ENCODE data around the gene TRIM50.
"Not testable (repeated sequence)": the region's sequence is repeated elsewhere in the genome, so short reads cannot be mapped to it uniquely, and the experiment has no call there.

The TRIM50 gene

GRCh38 chr7:73327922-73328321, at the start of gene TRIM50, which contains the start of gene FKBP6:
TRIM50 (minus strand) TSS chr7:73328082; CDS start chr7:73324787, 3,295 bp downstream.
FKBP6 (plus strand) TSS chr7:73328161; CDS start chr7:73328429, 268 bp downstream.
- H3K4me1 ChIP-seq; DNase-seq (ENCODE audit: low spot score in 2 of 2); H3K9me3 ChIP-seq; in situ Hi-C loops (cut with MboI; ENCODE audit: low sequenced_read_pairs); H3K36me3 ChIP-seq (replicated peaks); H3K27me3 ChIP-seq (ENCODE audit: low read depth); H3K4me3 ChIP-seq: not testable (repeated sequence)

- no peak for DNase-seq (ENCODE audit: low spot score in 2 of 2)
- no peaks in the 10 kb centered on the region for H3K36me3 ChIP-seq (replicated peaks)
- H3K27me3 ChIP-seq (ENCODE audit: low read depth), result peaks cover 21% of the 10 kb centered on the region; the same call in 1 of the 2 replicates
- H3K4me3 ChIP-seq, result no peak overlapping the region
- in situ Hi-C loops (cut with MboI; ENCODE audit: low sequenced_read_pairs), result no loop called here
- H3K4me1 ChIP-seq, result no peaks in the 10 kb centered on the region
- no peaks in the 10 kb centered on the region for H3K9me3 ChIP-seq
Observed at GRCh38 chr7:73376671-73377412, 49.0 kb upstream of the TRIM50 start.

- DNase-seq (ENCODE audit: low spot score in 2 of 2); H3K4me1 ChIP-seq; H3K36me3 ChIP-seq (replicated peaks); H3K4me3 ChIP-seq; H3K9me3 ChIP-seq; in situ Hi-C loops (cut with MboI; ENCODE audit: low sequenced_read_pairs): not testable (repeated sequence)
- H3K27me3 ChIP-seq (ENCODE audit: low read depth), result peaks cover 21% of the 10 kb centered on the region; the same call in 1 of the 2 replicates
Observed at GRCh38 chr7:73376262-73376661, 48.4 kb upstream of the TRIM50 start.

DNA sequence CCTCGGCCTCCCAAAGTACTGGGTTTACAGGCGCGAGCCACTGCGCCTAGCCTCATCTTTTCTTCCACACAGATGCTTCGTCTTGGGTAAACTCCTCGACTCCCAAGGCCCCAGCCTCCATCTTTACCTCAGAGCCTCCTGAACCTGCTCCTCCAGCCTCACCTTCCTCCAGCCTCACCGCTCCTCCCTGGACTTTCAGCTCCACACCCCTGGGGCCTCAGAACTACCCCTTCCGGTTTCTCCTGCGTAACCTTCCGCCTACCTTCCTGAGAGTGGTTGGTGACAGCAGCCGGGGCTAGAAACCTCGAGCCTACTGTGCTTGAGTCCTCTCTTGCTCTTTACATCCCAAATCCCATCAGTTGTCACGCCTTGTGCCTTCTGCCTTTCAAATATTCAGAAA, 45.9 kb upstream of the TRIM50 start:
- no peaks in the 10 kb centered on the region for H3K36me3 ChIP-seq (replicated peaks)
- no peaks in the 10 kb centered on the region for H3K9me3 ChIP-seq
- no peak overlapping the region for H3K4me3 ChIP-seq
- H3K27me3 ChIP-seq (ENCODE audit: low read depth), result peaks cover 17% of the 10 kb centered on the region; the same call in 1 of the 2 replicates
- in situ Hi-C loops (cut with MboI; ENCODE audit: low sequenced_read_pairs), result no loop called here
- DNase-seq (ENCODE audit: low spot score in 2 of 2), result no peak
- H3K4me1 ChIP-seq, result no peaks in the 10 kb centered on the region

- Histone ChIP-seq H3K4me3 (no peak overlapping the region), H3K27me3 (ENCODE audit: low read depth) (no peaks in the 10 kb centered on the region), H3K36me3 (replicated peaks) (no peaks in the 10 kb centered on the region), H3K9me3 (no peaks in the 10 kb centered on the region), H3K4me1 (no peaks in the 10 kb centered on the region)
- in situ Hi-C loops (cut with MboI; ENCODE audit: low sequenced_read_pairs), result no loop called here
- DNase-seq (ENCODE audit: low spot score in 2 of 2), result no peak
Observed at GRCh38 chr7:73369622-73370021, 41.7 kb upstream of the TRIM50 start.

- no peaks in the 10 kb centered on the region for H3K36me3 ChIP-seq (replicated peaks)
- H3K27me3 ChIP-seq (ENCODE audit: low read depth), result no peaks in the 10 kb centered on the region
- no peaks in the 10 kb centered on the region for H3K4me1 ChIP-seq
- H3K4me3 ChIP-seq, result no peak overlapping the region
- in situ Hi-C loops (cut with MboI; ENCODE audit: low sequenced_read_pairs), result no loop called here
- no peaks in the 10 kb centered on the region for H3K9me3 ChIP-seq
- DNase-seq (ENCODE audit: low spot score in 2 of 2), result no peak
Observed at GRCh38 chr7:73369009-73369408, 41.1 kb upstream of the TRIM50 start.

DNA sequence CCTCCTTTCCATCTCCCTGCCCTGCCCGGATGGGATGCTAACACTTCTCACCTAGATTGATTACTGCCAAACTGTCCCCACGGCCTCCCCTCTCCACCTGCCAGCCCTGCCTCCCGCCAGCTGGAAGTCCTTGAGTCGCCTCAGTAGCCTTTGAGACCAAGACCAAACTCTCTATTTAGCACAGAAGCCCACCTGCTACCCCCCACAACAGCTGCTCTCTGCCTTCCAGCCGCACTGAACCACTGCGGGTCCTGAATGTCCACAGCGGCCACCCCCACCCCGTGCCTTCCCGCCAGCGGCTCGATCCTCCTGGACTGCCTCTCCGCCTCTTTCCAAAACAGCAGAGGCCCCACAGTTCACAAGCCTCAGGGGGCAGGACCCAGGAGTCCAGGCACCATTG, 39.1 kb upstream of the TRIM50 start:
- H3K4me1 ChIP-seq, result no peaks in the 10 kb centered on the region
- H3K27me3 ChIP-seq (ENCODE audit: low read depth), result no peaks in the 10 kb centered on the region
- in situ Hi-C loops (cut with MboI; ENCODE audit: low sequenced_read_pairs), result no loop called here
- DNase-seq (ENCODE audit: low spot score in 2 of 2), result no peak
- H3K36me3 ChIP-seq (replicated peaks), result no peaks in the 10 kb centered on the region
- no peak overlapping the region for H3K4me3 ChIP-seq
- no peaks in the 10 kb centered on the region for H3K9me3 ChIP-seq

DNA sequence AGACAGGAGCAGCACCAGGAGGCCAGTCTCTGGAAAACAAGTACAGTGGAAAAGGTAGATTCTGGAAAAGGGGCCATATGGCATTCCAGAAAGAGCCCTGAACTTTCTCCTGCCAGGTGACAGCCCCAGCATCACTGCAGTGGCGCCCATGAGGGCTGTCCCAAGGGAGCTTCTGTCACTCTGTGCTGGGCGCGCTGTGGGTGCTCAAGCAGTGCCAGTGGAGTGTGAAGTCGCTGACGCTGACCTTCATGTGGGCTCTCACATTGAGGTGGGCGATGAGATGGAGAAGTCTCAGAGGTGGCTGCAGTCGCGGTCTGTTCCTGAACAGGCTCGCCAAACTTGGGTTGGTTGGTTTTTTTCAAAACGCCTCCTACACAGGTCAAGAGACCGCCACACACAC, 38.2 kb upstream of the TRIM50 start:
- H3K36me3 ChIP-seq (replicated peaks), result no peaks in the 10 kb centered on the region
- DNase-seq (ENCODE audit: low spot score in 2 of 2), result no peak
- H3K4me1 ChIP-seq, result no peaks in the 10 kb centered on the region
- H3K27me3 ChIP-seq (ENCODE audit: low read depth), result no peaks in the 10 kb centered on the region
- in situ Hi-C loops (cut with MboI; ENCODE audit: low sequenced_read_pairs), result no loop called here
- H3K4me3 ChIP-seq, result no peak overlapping the region
- H3K9me3 ChIP-seq, result no peaks in the 10 kb centered on the region

GRCh38 chr7:73364006-73364728, 36.3 kb upstream of the TRIM50 start:
- DNase-seq (ENCODE audit: low spot score in 2 of 2), result no peak
- H3K9me3 ChIP-seq, result no peaks in the 10 kb centered on the region
- no peaks in the 10 kb centered on the region for H3K27me3 ChIP-seq (ENCODE audit: low read depth)
- no peak overlapping the region for H3K4me3 ChIP-seq
- in situ Hi-C loops (cut with MboI; ENCODE audit: low sequenced_read_pairs), result no loop called here
- H3K4me1 ChIP-seq, result no peaks in the 10 kb centered on the region
- no peaks in the 10 kb centered on the region for H3K36me3 ChIP-seq (replicated peaks)

- H3K36me3 ChIP-seq (replicated peaks), result no peaks in the 10 kb centered on the region
- no peaks in the 10 kb centered on the region for H3K4me1 ChIP-seq
- H3K27me3 ChIP-seq (ENCODE audit: low read depth), result no peaks in the 10 kb centered on the region
- no peaks in the 10 kb centered on the region for H3K9me3 ChIP-seq
- in situ Hi-C loops (cut with MboI; ENCODE audit: low sequenced_read_pairs), result no loop called here
- DNase-seq (ENCODE audit: low spot score in 2 of 2), result no peak
- H3K4me3 ChIP-seq, result no peak overlapping the region
Observed at GRCh38 chr7:73363225-73364005, 35.5 kb upstream of the TRIM50 start.

GRCh38 chr7:73360590-73360989, 32.7 kb upstream of the TRIM50 start:
- H3K4me1 ChIP-seq; H3K4me3 ChIP-seq; H3K9me3 ChIP-seq; H3K27me3 ChIP-seq (ENCODE audit: low read depth); in situ Hi-C loops (cut with MboI; ENCODE audit: low sequenced_read_pairs); H3K36me3 ChIP-seq (replicated peaks); DNase-seq (ENCODE audit: low spot score in 2 of 2): not testable (repeated sequence)

- Histone ChIP-seq H3K4me3 (no peak overlapping the region), H3K27me3 (ENCODE audit: low read depth) (no peaks in the 10 kb centered on the region), H3K9me3 (no peaks in the 10 kb centered on the region), H3K4me1 (no peaks in the 10 kb centered on the region), H3K36me3 (replicated peaks) (no peaks in the 10 kb centered on the region)
- in situ Hi-C loops (cut with MboI; ENCODE audit: low sequenced_read_pairs), result no loop called here
- DNase-seq (ENCODE audit: low spot score in 2 of 2), result no peak
Observed at GRCh38 chr7:73359746-73360375, 32.0 kb upstream of the TRIM50 start.

DNA sequence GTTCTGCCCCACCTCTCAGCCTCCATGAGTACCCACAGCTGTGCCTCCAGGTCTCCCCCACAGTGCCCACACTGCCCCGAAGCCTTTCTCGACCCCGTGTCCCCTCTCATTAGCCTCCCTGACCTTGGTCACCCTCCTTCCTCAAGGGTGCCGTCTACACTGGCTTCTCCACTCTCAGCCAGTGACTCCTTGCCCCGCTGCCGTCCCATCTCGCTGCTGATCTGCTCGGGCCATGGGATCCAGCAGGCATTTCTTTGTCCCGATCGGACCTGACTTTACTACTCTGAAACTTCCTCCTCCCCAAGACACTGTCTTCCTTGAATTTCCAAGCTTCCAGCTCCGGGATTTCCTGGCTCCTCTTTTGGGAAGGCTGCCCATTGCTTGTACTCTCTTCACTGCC, 31.4 kb upstream of the TRIM50 start:
- no peaks in the 10 kb centered on the region for H3K27me3 ChIP-seq (ENCODE audit: low read depth)
- no peaks in the 10 kb centered on the region for H3K9me3 ChIP-seq
- no peaks in the 10 kb centered on the region for H3K4me1 ChIP-seq
- H3K4me3 ChIP-seq, result no peak overlapping the region
- in situ Hi-C loops (cut with MboI; ENCODE audit: low sequenced_read_pairs), result no loop called here
- no peaks in the 10 kb centered on the region for H3K36me3 ChIP-seq (replicated peaks)
- DNase-seq (ENCODE audit: low spot score in 2 of 2), result no peak
